Measurements from ENCODE around the gene ATP5PD. TPM values are rescaled to one million over a fixed set of nuclear protein-coding genes. Genes with fewer than 3 reads are reported as not detected.
"Not testable (repeated sequence)": the region's sequence is repeated elsewhere in the genome, so short reads cannot be mapped to it uniquely, and the experiment has no call there.

The ATP5PD gene
- polyA plus RNA-seq, 1 donor from 2014 or later: 241 TPM

DNA sequence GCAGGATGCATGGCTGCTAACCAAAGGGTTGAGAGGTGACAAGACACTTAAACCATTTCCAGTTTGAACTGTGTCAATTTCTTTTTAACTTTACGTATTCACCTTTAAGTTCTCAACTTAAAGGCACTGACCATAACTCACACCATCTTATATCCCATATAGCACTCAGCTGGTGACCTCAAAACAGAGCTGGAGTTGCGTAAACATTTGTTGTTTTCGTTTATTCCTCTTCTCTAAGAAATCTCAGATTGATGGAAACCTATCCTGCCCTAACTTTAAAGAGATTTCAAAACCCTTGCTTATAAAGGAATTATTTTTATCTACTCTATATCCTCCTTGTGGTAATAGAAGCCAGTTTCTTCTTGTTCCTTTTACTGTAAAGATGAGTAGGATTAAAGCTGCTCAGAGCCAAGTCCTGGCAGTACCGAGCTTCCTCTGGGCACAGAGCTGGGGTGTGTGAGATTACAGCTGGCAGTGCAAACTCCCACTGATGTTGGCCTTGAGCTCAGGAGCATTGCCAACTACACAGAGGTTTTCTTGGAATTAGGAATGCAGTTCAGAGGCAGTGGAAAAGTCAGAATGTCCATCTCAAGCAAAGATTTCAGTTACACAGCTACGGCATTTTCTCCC is 1.6 kb upstream of the ATP5PD start:
- Mint-ChIP-seq H3K4me1 (peaks cover 17 to 21% (median 20%) of the 10 kb centered on the region in 3 donors), H3K27ac (peak overlapping the region; percentile 47 to 84 (median 79)), H3K27me3 (no peaks in the 10 kb centered on the region), H3K4me3 (peak overlapping the region; percentile 87 to 96 (median 92)), H3K36me3 (no peaks in the 10 kb centered on the region), H3K9me3 (no peaks in the 10 kb centered on the region)

DNA sequence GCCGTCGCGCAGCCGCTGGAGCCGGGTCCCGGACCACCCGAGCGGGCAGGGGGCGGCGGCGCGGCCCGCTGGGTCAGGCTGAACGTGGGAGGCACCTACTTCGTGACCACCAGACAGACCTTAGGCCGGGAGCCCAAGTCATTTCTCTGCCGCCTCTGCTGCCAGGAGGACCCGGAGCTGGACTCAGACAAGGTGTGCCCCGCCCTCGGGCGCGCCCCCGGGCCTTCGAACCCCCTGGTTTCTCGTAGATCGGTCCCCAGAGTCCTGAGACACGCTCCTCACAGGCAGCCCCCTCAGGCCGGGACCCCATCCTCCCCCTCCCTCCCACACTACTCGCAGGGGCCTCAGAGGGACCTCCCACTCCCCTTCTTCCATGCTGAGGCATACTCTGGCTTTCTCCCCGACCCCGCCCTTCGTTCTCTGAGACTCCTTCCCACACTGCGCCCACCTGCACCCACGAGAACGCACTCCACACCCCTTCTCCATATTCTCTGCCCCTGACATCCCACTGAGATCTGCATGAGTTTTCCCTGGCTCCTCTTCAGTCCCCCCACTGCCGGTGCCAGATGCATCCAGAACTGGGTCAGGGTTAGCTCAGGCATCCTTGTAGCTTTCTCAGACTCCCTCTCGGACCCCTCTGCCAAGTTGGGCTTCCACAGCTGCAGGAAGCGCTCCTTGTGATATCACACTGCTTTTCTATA is 779 bp upstream of the ATP5PD start:
- no peaks in the 10 kb centered on the region for H3K9me3 Mint-ChIP-seq
- H3K27ac Mint-ChIP-seq: peak overlapping the region; percentile 79 to 85 (median 84)
- H3K4me1 Mint-ChIP-seq: peaks cover 17 to 21% (median 20%) of the 10 kb centered on the region in 3 donors
- H3K36me3 Mint-ChIP-seq: no peaks in the 10 kb centered on the region
- H3K4me3 Mint-ChIP-seq: peak overlapping the region; percentile 87 to 96 (median 92)
- H3K27me3 Mint-ChIP-seq: no peaks in the 10 kb centered on the region

DNA sequence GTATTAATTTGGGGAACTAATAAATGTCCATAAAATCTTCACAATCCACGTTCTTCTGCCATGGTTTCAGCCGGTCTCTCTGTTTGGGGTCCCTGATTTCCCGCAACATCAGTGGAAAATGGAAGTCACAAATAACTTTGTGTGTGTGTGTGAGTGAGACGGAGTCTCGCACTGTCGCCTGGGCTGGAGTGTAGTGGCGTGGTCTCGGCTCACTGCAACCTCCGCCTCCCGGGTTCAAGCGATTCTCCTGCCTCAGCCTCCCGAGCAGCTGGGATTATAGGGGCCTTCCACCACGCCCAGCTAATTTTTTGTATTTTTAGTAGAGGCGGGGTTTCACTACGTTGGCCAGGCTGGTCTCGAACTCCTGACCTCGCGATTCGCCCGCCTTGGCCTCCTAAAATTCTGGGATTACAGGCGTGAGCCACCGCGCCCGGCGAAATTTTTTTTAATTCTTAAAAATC is 793 bp downstream of the ATP5PD start:
- not testable (repeated sequence) for H3K27me3 Mint-ChIP-seq, H3K36me3 Mint-ChIP-seq, H3K9me3 Mint-ChIP-seq
- H3K4me3 Mint-ChIP-seq: peak overlapping the region; percentile 96 to 99 (median 98)
- H3K27ac Mint-ChIP-seq: peak overlapping the region; percentile 94 to 97 (median 97)
- H3K4me1 Mint-ChIP-seq: peaks cover 17 to 21% (median 20%) of the 10 kb centered on the region in 3 donors

DNA sequence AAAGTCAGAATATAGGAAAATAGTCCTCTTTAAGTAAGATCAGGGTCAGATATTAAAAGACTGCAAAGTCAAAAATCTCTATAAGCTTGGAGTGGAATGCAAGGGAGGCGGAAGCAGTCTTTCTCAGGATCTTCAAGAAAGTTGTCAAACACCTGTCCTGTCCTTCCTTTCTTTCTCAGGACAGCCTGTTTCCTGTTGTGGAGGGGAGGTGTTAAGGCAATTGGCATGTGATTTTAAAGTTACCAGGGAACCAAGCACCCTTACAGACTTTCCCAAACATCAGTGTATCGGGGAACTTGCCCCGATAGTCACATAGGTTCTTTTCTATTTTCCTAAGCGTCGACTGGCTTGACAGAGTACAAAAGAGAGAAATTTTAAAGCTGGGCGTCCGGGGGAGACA is 2.1 kb downstream of the ATP5PD start:
- H3K27ac Mint-ChIP-seq: peak overlapping the region in 1 of 3 donors; percentile 76
- H3K4me1 Mint-ChIP-seq: peaks cover 17 to 21% (median 20%) of the 10 kb centered on the region in 3 donors
- no peaks in the 10 kb centered on the region for H3K9me3 Mint-ChIP-seq
- peak overlapping the region in 2 of 4 donors; percentile 51 to 88 for H3K4me3 Mint-ChIP-seq
- no peaks in the 10 kb centered on the region for H3K36me3 Mint-ChIP-seq
- no peaks in the 10 kb centered on the region for H3K27me3 Mint-ChIP-seq

DNA sequence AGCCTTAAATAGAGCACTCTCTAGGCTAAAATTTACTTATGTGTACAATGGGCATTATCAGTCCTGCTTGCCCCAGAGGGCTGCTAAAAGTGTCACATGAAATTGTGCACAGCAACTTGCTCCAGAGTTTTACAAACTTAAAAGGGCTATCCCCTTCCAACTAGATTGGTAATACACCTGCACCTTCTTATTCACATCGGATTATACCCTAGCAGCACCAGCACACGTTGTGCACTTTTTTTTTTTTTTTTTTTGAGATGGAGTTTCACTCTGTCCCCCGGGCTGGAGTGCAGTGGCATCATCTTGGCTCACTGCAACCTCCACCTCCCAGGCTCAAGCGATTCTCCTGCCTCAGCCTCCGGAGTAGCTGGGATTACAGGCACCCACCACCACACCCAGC is 3.0 kb downstream of the ATP5PD start:
- H3K27me3 Mint-ChIP-seq, H3K36me3 Mint-ChIP-seq, H3K27ac Mint-ChIP-seq, H3K9me3 Mint-ChIP-seq: not testable (repeated sequence)
- peak overlapping the region in 1 of 4 donors; percentile 77 for H3K4me3 Mint-ChIP-seq
- H3K4me1 Mint-ChIP-seq: peaks cover 17 to 22% (median 18%) of the 10 kb centered on the region in 3 donors

DNA sequence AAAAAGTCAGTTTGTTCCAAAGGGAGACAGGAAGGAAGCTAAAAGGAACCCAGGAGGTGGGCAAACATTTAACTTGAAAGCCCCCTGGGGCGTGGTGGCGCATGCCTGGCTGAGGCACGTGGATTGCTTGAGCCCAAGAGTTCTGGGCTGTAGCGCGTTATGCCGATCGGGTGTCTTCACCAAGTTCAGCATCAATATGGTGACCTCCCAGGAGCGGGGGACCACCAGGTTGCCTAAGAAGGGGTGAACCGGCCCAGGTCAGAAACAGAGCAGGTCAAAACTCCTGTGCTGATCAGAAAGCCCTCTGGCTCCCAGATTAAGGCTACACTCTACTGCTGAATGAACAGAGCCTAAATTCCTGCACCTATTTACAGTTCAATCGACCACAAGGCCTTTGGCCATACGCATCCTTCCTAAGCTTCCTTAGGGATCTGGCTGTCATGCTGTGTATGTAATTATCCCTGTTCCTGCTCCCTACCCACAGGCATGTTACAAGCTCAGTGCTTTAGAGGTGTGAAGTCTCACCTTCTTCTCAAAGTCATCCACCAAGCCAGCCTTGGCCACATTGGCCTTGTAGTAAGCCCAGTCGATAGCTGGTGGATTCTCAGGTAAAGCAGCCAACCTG is 5.0 kb downstream of the ATP5PD start:
- Mint-ChIP-seq H3K27ac (no peak overlapping the region), H3K9me3 (no peaks in the 10 kb centered on the region), H3K27me3 (no peaks in the 10 kb centered on the region), H3K4me1 (peaks cover 6 to 12% (median 6%) of the 10 kb centered on the region in 3 donors), H3K4me3 (peak overlapping the region in 2 of 4 donors; percentile 18 to 77), H3K36me3 (peaks cover 3% of the 10 kb centered on the region)

DNA sequence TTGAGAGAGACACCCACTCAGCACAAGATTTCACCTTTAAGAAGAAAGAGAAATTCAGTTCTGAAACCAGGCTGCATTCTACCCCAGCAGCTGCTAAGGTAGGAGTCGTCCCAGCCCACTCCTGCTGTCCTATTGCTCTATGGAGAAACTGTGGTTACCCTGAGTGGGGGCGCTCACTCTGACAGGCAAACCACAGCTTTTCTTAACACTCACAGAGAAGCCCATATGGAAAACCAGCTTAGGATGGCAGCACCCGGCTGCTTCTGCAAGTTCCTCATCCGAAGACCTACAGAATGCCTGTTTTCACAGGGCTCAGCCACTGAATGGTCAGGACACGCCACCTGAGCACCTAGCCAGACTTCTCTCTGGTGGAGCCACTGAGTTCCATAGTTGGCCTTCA is 7.5 kb downstream of the ATP5PD start:
- Mint-ChIP-seq H3K27me3 (no peaks in the 10 kb centered on the region), H3K9me3 (peaks cover 0 to 2% (median 0%) of the 10 kb centered on the region in 3 donors), H3K36me3 (peaks cover 3% of the 10 kb centered on the region), H3K4me3 (peak overlapping the region in 1 of 4 donors; percentile 74), H3K27ac (peak overlapping the region in 1 of 3 donors; percentile 28), H3K4me1 (peaks cover 0 to 14% (median 12%) of the 10 kb centered on the region in 3 donors)

DNA sequence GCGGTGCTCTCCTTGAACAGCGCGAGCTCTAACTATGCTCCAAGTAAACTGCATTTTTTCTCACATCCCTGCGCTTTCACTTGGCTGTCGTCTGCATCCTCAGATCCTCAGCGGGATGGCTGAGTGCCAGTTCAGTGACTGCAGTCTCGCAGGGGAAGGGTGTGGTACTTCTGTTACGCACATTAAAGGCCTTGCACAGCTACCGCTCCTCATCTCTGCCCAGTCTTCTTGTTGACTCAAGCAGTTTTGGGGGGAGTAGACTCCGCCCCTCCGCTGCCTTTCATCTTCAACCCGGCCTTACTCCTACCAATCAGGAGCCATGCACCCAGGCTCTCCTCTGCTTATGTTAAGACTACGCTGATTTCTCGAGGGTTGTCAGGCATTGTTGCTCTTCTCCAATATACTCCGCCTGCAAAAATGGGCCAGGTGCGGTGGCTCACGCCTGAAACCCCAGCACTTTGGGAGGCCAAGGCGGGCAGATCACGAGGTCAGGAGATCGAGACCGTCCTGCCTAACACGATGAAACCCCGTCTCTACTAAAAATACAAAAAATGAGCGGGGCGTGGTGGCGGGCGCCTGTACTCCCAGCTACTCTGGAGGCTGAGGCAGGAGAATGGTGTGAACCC is 10.0 kb downstream of the ATP5PD start:
- H3K4me3 Mint-ChIP-seq: peak overlapping the region in 3 of 4 donors; percentile 13 to 96 (median 43)
- H3K9me3 Mint-ChIP-seq: peaks cover 0 to 2% (median 0%) of the 10 kb centered on the region in 3 donors
- peaks cover 2% of the 10 kb centered on the region for H3K27me3 Mint-ChIP-seq
- H3K27ac Mint-ChIP-seq: peak overlapping the region; percentile 85 to 90 (median 89)
- peaks cover 15 to 24% (median 24%) of the 10 kb centered on the region in 3 donors for H3K4me1 Mint-ChIP-seq
- peaks cover 3% of the 10 kb centered on the region for H3K36me3 Mint-ChIP-seq

DNA sequence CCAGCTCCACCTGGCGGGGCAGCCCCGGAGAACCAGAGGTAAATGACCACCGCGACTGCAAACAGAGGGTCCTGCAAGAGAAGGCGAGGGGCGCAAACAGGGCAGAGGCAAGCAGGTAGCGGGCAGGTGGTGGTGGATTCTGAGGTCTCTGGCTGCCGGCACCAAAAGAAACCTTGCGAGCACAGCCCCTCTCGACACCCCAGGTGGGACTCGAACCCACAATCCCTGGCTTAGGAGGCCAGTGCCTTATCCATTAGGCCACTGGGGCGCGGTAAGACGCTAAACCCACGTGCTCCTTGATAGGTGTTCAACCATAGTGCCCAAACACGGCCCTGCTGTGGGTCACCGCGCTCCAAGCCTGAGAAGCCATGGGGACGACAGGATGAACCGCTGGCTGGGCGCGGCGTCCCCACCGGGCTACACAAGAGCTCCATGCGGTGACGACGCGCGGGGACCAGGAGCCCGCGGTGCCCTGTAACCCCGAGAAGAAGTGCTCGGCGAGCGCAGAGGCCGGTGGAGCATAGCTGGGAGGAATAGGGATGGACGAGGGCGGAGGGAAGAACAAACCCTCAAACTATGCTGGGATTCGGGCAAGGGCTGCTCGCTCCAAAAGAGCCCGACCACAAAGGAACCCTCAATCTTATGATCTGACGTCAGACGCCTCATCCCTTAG is 12.4 kb downstream of the ATP5PD start:
- Mint-ChIP-seq H3K27me3 (peaks cover 2% of the 10 kb centered on the region), H3K4me1 (peaks cover 15 to 26% (median 24%) of the 10 kb centered on the region in 3 donors), H3K9me3 (peaks cover 0 to 2% (median 0%) of the 10 kb centered on the region in 3 donors), H3K4me3 (peak overlapping the region; percentile 92 to 97 (median 96)), H3K27ac (peak overlapping the region; percentile 99), H3K36me3 (peaks cover 3% of the 10 kb centered on the region)

DNA sequence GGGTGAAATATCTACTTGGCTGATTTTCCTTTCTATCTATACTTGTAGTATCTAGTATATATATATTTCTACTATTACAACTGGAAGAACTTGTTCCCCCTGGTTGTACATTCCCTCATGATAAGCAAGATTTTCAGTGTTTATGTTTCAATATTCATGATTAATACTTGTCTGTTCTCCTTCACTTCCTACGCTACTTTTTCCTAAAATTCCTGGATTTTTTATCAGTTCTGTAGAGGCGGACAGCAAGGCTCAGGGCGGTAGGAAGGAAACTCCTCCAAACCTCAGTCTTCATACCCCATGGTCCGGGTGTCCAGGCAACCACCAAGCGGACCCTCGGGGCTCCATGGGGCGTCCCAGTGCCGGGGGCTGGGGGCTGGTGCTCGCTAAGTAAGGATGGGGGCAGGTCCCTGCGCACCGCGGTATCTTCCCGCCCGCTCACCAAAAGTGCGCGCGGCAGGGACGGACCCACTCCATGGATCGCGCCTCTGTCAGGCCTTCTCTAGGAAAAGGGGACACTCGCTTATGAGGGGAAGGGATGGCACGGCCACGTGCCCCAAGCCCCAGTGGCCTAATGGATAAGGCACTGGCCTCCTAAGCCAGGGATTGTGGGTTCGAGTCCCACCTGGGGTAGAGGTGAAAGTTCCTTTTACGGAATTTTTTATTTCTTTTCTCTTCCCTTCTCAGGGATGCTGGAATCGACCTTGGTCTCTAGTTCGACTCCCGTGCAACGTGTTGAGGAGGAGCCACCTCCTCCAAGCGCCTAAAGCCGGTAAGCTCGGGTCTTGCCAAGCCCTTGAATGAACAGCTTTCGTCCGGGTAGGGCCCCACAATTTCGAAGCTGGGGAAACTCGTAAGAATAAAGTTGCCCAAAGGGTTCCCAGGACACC is 13.2 kb downstream of the ATP5PD start:
- peaks cover 0 to 2% (median 0%) of the 10 kb centered on the region in 3 donors for H3K9me3 Mint-ChIP-seq
- peaks cover 3% of the 10 kb centered on the region for H3K36me3 Mint-ChIP-seq
- peaks cover 15 to 24% (median 24%) of the 10 kb centered on the region in 3 donors for H3K4me1 Mint-ChIP-seq
- peak overlapping the region; percentile 92 to 97 (median 96) for H3K4me3 Mint-ChIP-seq
- H3K27me3 Mint-ChIP-seq: peaks cover 2% of the 10 kb centered on the region
- peak overlapping the region; percentile 99 for H3K27ac Mint-ChIP-seq

DNA sequence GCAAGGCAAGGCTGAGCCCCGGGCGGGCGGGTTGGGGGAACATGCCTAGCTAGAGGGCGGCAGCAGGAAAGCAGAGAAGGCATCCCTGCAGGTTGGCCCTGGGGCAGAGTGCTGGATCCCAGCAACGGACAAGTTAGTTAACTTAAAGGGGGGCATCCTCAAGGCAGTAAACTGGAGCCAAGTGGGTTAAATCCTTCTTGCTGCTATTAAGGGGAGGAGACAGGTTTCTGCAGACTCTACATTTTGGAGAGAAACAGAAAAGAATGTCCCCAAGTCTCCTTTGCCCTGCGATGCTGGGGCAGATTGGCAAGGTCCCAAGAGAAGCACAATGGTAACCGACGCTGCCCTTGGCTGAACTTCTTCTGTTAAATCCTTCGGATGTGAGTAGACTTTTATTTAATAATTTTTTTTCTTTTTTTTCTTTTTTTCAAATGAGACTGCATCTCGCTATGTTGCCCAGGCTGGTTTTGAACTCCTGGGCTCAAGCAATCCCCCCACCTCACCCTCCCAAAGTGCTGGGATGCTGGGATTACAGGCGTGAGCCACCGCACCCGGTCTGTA is 14.0 kb downstream of the ATP5PD start:
- Mint-ChIP-seq H3K9me3 (peaks cover 0 to 2% (median 0%) of the 10 kb centered on the region in 3 donors), H3K4me3 (peak overlapping the region; percentile 92 to 97 (median 96)), H3K27me3 (peaks cover 2% of the 10 kb centered on the region), H3K36me3 (no peaks in the 10 kb centered on the region), H3K4me1 (peaks cover 15 to 24% (median 24%) of the 10 kb centered on the region in 3 donors), H3K27ac (peak overlapping the region; percentile 99)

DNA sequence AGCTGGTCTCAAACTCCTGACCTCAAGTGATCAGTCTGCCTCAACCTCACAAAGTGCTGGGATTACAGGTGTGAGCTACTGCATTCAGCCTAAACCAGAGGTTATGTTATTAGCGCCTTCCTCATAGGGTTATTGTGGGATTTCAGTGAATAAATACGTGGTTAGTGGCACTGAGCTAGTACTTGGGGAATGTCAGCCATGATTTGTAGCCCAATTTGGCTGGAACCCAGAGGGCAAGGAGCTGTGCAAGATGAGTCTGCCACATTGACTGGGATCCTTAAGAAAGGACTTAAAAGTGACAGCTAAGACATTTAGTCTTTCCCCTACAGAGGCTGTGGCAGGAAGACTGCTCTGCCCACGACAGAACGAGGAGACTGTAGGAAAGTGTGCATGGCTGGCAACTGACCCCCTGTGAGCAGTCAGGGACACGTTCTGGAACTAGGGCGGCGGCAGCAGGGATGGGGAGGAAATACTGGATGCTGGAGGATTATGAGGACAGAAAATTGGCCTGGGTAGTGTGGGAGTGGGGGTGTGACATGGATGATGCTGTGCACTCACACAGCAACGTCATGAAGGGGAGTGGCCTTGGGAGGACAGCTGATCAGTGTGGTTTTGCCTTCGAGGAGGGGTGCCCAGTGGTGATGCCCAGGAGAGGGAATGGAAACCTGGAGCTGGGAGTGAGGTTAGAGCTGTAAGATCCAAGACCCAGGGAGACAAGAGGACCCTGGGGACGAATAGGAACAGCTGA is 14.6 kb downstream of the ATP5PD start:
- Mint-ChIP-seq H3K4me3 (peak overlapping the region; percentile 83 to 97 (median 96)), H3K9me3 (peaks cover 0 to 2% (median under 1%) of the 10 kb centered on the region in 3 donors), H3K27ac (peak overlapping the region; percentile 88 to 99 (median 90)), H3K27me3 (peaks cover 2% of the 10 kb centered on the region), H3K36me3 (no peaks in the 10 kb centered on the region), H3K4me1 (peaks cover 15 to 24% (median 23%) of the 10 kb centered on the region in 3 donors)

Data from IgD-negative memory B cell (primary cell).